ENCODE data around the gene FARS2.

Gene FARS2

DNA sequence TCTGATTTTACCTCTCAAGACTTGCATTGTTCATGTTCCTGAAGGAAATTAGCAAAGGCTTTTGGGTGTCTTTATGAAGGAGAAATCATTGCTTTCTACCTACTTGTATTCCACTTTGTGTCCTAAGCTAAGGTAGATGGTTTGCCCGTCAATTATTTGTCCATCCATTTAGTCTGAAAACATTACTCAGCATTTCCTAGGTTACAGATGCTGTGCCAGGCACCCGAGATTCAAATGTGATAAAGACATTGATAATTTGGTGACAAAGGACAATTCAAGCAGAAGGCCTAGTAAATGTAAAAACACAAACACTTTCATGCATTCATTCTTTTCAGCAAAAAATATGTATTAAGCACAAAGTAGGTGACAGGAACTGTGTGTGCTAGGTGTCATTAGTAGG is 251.1 kb downstream of the FARS2 start:
- DNase-seq: no peak

DNA sequence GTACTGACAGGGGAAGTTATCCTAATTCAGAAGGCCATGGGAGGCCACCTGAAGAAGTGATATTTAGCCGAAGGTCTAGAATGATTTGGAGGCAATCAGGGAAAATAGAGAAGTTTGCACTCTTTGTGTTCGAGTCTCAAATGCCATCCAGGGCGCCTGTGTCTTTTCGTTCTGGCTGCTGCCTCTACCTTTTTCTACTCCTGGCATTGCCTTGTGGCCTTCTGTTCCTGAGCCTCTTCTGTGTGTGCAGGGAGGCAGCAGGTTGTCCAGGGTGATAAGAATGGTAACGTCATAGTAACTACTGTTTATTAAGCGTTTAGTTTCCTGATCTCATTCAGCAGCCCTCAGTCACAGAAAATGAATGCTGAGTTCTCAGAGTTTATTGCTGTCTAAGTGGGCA is 252.1 kb downstream of the FARS2 start:
- DNase-seq: no peak

DNA sequence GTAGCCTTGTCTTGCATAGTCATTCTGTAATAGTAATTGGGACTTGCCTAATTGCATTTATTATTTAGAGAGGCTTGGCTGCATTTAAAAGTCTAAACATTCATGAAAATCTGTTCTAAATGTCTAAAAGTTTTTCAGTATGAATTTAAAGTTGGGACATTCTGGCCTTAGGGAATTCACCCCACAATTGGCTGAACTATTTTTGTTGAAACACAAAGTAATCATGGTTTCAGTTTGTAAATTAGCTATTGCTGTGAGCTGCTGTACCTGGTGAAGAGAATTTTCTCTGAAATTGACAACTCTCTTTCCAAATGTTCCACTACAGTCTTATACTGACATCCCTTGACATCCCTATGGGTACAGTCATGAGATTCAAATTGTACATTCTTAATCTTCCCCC is 253.0 kb downstream of the FARS2 start:
- no peak for DNase-seq

DNA sequence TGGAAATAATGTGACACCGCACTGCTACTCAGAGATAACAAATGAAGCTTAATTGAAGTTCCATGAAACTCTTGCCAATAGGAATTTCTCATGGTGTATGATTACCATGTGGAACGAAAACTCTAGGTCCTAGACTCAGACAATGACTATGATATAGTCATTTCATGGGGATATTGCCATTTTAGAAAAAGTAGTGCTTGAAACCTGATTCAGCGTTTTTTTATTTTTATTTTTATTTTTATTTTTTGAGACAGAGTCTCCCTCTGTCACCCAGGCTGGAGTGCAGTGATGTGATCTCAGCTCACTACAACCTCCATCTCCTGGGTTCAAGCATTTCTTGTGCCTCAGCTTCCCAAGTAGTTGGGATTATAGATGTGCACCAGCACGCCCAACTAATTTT is 253.9 kb downstream of the FARS2 start:
- no peak for DNase-seq

DNA sequence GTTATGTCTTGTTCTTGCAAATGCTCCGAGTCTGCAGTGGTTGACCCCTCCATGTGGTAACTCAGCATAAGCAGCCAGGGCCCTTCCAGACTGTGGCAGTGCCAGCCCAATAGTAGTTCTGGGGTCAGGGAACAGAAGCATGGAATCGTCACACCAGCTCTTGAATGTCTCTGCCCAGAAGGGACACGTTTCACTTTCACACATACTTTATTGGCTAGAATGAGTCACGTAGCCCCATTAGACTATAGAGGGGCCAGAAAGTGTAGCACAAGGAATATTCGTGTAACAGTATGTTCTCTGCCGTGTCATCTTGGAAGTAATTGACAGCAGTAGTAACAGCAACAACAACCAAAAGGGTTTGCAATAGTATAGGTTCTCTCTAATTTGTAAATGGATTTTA is 254.7 kb downstream of the FARS2 start:
- no peak for DNase-seq

DNA sequence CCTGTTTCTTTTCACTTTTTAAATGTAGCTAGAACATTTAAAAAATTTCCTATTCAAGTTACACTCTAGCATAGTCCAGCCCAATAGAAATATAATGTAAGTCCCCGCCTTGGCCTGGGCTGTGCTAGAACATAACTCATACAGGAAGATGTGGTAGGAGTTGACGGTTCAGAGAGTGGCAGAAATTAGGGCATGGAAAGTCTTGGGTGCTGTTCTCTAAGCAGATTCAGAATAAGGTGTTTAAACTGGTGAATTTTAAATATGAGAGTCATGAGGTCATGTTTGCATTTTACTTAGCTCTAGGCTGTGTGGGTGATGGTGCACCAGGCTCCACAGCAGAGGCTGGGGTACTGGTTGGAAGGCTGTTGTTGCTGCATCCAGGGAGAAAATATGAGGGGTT is 256.5 kb downstream of the FARS2 start:
- no peak for DNase-seq

DNA sequence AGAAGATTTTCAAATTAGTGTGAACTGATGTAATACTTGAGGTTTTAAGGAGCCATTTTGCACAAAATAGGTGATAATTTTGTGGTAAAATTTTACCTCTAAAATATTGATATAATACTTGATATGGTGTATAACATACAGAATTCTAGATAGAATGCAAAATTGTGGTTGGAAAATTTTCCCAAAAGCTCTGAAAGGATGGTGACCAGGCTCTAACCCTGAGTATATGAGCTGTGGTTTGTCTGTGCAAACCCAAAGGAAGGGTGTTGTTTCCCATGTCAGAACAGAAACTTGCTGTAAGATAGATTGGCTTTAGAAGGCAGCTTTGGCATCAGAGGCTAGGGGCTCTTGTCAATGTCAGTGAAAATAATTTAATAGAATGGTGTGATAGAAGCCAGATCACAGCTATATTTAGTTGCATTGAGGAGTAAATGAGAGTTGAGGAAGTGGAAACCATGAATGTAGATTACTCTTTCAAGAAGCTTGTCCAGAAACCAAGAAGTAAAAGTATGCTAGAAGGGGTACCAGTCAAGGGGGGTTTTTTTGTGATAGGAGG is 257.7 kb downstream of the FARS2 start:
- no peak for DNase-seq

DNA sequence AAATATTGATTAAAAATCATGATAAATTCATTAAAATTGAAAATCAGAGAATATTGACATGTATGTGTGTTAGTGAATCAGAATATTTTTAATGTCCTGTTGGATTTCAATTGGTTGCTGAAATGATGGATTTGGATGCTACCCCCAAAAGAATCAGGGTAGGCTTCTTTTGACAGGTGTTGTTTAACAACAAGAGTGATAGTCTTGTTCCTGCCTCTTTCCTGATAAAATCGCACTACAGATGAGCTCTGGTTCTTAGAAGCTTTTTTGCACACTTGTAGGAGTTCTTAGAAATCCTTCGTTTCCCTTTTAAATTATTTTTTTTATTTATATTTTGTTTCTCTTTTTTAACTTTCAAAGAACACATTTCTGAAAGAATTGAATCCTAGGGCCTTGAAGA is 259.5 kb downstream of the FARS2 start:
- DNase-seq: no peak

DNA sequence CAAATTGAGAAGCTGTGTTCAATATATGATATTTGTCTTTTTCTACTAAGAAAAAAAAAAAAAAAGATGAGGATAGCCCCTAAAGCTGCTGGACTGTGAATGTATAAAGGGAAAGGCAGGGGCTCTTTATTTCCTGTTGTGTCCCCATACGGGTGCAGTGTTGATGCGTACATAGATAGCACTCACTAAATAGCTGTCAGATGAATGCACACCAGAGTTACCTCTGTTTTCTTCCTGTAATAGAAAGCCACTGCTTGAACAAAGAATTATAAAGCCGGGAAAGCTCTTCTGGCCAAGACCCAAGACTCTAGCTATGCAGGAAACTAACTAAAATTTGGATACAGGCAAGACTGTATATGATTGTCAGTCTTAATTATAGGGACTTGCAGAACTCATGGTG is 260.0 kb downstream of the FARS2 start:
- DNase-seq: no peak

DNA sequence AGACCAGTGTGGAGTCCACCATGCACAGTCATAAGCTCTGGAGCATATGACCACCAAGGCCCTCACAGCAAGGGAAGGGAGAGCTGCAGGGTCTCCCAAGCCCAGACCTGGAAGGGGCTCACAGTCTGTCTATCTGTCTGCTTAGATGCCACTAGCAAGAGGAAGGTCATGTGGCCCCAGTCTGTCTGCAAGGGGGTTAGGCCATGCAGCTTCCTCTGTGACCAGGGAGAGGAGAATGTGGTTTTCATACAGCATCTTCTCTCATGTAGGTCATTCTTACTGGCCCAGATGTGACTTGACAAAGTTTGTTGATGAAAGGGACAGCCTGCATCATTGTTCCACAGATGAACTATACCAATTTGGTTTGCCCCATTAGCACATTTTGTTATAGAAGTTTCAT is 260.8 kb downstream of the FARS2 start:
- DNase-seq: no peak

DNA sequence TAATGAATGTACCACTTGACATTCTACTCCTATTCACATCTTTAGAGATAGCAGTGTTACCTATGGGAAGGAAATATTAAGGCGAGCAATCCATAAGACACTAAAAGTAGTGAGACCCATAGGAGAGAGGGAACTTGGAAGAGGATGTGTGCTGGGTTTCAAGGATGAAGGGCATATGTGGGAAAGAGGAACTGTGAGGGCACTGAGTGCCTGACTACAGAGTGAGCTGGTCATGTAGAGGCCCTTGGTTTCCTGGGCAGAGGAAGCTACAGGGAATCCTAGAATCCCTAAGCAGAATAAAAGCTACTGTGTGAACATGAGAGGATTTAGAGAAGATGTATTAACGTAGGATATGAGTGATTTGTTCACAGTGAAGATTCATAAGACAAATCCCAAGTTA is 262.8 kb downstream of the FARS2 start:
- no peak for DNase-seq

DNA sequence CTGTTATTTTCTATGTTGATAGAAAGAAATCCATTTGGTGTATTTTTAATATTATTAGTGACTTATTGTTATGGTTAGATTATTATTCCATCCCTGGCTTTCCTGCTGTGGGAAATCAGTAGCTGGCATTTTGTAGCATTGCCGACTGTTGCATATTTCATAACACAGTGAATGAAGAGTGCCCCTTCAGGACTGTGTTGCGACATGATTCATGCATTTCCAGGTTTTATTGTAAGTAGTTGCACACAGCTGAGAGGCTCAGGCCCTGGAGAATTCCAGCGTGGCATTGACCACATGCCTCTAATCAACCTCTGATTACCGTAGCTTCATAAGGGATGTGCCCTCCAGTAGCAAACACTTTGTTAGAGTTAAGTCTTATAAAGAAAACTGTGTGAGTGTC is 263.9 kb downstream of the FARS2 start:
- DNase-seq: no peak

DNA sequence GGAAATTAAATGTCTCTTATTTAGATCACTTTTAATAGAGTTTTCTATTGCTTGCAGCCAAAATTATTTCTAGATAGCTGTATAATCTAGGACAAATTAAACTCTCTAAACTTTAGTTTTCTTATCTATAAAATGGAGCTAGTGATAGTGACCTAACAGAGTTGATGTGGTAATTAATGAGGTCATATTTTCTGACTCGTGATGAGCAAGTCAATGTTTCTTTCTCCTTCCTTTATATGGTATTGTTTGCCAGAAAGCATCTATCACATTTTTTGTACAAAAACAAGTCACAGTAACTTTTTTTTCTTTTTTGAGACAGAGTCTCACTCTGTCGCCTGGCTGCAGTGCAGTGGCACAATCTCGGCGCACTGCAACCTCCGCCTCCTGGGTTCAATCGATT is 267.7 kb downstream of the FARS2 start:
- DNase-seq: no peak

DNA sequence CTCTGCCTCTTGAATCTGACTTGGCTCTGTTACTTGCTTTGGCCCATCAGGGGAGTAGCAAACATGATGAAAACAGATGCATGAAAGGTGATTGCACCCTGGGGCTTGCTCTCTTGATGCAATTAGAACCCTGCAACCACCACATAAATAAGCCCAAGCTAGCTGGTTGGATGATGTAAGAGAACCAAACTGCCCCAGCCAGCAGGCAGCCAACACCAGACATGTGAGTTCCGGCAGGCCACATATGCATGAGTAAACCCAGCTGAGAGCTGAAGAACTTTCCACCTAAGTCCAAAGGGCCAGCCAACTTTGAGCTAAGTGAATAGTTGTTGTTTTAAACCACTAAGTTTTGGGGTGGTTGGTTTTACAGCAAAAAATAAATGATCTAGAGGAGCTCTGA is 268.4 kb downstream of the FARS2 start:
- DNase-seq: no peak

DNA sequence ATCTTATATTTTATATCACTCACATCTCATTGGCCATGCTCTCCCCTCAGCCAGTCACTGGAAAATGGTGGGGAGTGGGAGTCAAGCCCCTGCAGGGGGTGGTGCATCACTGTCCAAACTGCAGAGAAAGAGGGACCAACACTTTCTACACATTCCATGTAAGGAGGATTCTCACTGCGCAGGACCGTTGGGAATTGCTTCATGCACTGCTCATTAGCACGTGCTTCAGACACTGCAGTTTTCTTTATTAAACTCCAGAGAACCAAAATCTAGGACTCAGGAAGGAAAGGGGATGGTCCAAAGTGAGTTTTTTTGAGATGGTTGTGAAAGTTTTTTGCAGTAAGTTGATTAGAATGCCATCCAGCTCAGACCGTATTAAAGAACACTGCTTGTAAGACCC is 269.8 kb downstream of the FARS2 start:
- no peak for DNase-seq

DNA sequence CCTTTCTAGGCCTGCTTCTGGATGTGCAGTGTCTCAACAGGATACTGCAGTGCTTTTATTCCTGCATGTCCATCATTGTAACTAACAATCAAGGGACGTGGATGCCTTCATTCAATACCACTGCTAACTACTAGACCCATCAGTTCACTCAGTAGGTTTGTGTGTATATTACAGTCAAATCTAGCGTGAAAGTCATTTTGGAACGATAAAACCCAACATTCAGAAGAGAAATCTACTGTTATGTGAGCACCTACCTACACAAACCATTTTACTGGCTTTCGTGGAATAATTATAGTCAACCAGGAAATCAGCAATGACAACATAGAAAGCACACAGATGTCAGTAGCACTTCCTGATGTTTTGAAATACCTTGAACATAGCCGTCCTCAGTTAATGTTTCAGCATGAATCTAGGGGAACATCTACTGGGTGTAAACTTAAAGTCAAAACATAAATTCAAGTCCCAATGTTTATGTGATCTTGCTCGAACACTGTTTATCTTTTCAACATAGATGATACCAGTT is 270.6 kb downstream of the FARS2 start:
- no peak for DNase-seq

DNA sequence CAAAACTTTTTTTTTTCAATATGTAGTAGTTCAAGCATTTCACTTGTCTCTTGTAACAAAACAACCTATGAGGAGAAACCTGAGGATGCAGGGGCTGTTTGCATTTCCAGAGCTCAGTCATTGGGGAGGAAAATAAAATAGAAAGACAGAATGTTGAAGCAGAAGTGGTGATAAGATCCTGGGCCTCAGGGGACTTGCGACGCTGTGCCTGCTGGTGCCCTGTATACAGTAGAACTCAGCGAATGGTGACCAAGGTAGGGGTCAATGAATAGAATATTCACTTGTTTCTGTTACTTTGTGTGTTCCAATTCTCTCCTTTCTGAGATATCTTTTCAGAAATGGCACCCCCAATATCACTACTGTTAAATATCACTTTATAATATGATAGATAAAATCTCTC is 271.6 kb downstream of the FARS2 start:
- DNase-seq: no peak

DNA sequence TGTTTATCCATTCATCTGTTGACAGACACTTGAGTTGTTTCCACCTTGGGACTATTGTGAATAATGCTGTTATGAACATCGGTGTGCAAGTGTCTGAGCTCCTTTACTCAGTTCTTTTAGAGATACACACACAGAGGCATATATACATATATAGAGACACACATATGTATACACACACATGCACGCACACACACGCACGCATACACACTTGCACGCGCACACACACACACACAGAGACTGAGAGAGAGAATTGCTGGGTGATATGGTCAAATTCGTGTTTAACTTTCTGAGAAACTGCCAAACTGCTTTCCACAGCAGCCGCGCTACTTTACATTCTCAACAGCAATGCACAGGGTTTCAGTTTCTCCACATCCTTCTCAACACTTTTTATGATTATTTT is 273.3 kb downstream of the FARS2 start:
- DNase-seq: no peak

DNA sequence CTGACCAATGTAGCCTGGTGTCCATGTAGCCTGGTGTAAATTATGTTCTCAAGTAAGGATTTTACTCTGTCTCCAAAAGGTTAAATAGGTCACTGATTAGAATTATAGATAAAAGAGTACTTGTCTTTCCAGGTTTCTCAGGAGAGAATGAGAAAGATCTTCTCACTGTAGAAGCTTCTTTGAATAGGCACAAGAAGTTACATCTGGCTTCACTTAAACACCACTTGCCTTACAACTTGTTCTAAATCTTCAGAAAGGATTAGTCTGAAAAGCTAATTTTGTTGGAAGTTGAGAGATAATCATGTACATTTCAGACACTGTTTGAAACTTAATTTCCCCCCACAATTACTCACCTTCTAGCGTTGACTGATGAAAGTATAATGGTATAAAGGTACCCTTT is 275.3 kb downstream of the FARS2 start:
- no peak for DNase-seq

DNA sequence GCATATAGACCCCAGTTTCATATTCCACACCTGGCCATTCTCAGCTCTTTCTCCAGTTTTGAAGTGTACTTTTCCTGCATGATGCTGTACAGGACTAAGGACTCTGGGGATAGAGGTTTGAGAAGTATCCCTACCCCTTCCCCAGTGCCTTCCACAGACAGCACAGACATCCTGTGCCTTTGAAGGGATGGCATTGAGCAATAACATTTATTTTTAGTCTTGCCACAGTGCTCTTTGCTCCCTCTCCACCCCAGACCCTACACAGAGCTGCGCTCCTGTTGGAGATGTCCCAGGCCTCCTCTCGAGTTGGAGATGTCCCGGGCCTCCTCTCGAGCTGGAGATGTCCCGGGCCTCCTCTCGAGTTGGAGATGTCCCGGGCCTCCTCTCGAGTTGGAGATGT is 275.8 kb downstream of the FARS2 start:
- DNase-seq: no peak

DNA sequence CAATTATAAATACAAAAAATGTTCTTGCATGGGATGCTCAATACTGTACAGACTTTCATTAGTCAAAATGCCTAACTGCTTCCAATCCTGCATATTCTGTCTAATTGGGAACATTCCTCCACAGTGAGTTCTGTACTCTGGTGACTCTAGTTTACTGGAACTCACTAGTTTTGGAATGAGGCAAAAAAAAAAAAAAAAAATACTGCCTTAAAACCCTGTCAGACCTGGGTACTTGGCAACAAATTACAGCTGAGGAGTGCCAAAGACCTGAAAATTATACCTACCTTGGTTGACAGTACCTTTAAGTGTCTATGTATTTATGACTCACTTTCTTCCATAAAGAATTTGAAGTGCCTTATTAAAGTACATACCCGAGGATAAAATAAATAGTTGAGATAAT is 276.7 kb downstream of the FARS2 start:
- no peak for DNase-seq

DNA sequence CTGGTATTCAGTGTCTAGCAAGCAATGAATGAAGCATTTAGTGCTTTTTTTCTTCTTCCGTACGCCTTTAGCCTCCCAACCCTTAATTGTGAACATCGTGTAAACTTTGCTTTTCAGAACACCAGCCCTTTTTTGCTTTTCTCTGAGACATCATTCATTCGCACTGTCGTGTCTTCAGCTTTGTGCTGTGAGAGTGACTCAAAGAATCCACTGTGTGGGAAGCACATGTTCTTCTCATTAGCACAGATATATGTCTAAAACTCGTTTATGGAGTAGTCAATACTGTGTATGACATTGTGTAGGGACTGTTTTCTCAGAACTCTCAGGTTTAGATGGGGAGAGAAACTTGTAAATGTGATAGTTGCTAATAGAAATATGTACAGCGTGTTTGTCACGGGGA is 279.1 kb downstream of the FARS2 start:
- DNase-seq: no peak

DNA sequence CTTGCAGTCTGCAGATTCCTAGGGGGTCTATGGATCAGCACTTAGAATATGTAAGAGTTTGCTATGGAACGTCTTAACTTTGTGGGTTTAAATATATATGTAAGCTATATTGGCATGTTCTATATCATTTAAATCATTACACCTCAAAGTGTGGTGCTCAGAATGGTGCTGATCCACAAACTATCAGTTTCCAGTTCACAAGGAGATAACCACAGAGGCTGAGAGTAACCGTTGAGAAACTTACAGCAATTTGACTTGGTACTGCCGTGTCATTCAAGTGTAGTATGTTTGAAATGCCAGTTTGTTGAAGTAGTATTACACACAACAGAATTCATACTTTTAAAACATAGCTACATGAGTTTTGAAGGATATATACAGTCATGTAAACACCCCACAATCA is 279.7 kb downstream of the FARS2 start:
- DNase-seq: no peak

DNA sequence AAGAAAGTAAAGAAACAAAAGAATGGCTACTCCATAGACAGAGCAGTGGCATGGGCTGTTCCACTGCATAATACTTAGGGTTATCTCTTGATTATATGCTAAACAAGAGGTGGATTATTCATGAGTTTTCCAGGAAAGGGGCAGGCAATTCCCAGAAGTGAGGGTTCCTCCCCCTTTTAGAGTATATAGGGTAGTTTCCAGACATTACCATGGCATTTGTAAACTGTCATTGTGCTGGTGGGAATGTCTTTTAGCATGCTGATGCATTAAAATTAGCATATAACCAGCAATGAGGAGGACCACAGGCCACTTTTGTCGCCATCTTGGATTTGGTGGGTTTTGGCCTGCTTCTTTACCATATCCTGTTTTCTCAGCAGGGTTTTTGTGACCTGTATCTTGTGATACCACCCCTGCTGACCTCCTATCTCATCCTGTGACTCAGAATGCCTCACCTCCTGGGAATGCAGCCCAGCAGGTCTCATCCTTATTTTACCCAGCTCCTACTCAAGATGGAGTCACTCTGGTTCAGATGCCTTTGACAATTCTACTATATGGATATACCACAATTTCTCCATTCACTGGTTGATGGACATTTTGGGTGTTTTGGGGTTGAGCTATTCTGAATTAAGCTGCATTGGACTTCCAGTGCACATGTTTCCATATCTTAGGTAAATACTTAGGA is 280.6 kb downstream of the FARS2 start:
- no peak for DNase-seq

DNA sequence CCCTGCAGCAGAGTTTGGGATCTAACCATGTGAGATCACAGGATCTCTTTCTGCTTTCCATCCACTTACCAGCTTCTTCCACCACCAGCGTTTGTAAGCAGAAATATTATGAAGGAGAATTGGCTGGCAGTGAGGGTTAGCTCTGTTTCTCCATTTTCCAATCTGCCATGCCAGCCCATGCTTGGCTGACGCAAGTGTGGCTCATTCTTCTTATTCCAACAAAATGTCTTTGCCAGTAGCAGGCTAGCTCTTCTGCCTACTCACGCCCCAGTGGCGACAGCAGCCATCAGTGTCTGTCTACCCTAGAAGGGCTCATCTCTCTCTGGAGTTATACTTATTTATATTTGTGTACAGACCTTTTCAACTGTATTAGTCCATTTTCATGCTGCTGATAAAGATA is 286.2 kb downstream of the FARS2 start:
- DNase-seq: no peak
